HepG2 (cell line): ENCODE data around the gene MEI1. TPM values are rescaled to one million over a fixed set of nuclear protein-coding genes. Genes with fewer than 3 reads are reported as not detected.

ENCODE experiments used
- ATAC-seq: fragments of 200-7000 bp; cut with Tn5 transposase; 3 replicates; pipeline ENCODE4 v1.9.1; 2020; ENCODE audit warnings: mild to moderate bottlenecking, moderate library complexity
- BruUV-seq: library from RNA; stranded (reverse); fragments of 400-500 nt; replicated peaks from 2 replicates; lab custom pipeline; 2021; lab: Mats Ljungman, UMichigan
- CTCF ChIA-PET: fragments of 300-600 bp; formaldehyde crosslinking; extraction: SDS; loops from one replicate; lab custom pipeline; 2021; ENCODE audit warnings: low total read pairs, inconsistent platforms, low intra/inter-chr PET ratio; lab: Yijun Ruan, JAX
- POLR2A ChIA-PET: fragments of 350-600 bp; sonication (Branson Sonifier 250); formaldehyde crosslinking; loops from one replicate; lab custom pipeline; 2020; ENCODE audit warnings: antibody characterized with exemption, inconsistent platforms; lab: Yijun Ruan, JAX
- DNase-seq: peaks from one replicate; pipeline ENCODE4 v3.0.0-alpha.2; 2015; ENCODE audit warnings: low spot score
- FAIRE-seq: peaks from 3 replicates; lab custom pipeline; 2011; peaks lifted over from hg19 to GRCh38; lab: Jason Lieb, UNC
- H2AFZ ChIP-seq: one replicate; pipeline ENCODE4 v1.6.1; 2011; ENCODE audit warnings: low read length, inconsistent platforms
- H3K27ac ChIP-seq: fragments of 300-600 bp; 3 replicates; pipeline ENCODE4 v1.8.0; 2011; ENCODE audit warnings: mixed run types, mild to moderate bottlenecking, mixed read lengths, low read length, inconsistent platforms; ENCODE audit not compliant: insufficient read depth; ENCODE audit errors: extremely low read length
- H3K27me3 ChIP-seq, 2 experiments: fragments of 200-600 bp in 1 of 2; 2 replicates in 1 of 2; 3 replicates in 1 of 2; pipeline versions ENCODE4 v1.6.0 to v1.8.0; 2011; ENCODE audit warnings: low read length in 2 of 2, mild to moderate bottlenecking in 2 of 2, moderate library complexity in 2 of 2, inconsistent platforms in 1 of 2; ENCODE audit not compliant: insufficient read depth in 2 of 2, control insufficient read depth in 1 of 2
- H3K36me3 ChIP-seq, 2 experiments: fragments of 200-600 bp in 1 of 2; replicated peaks in 1 of 2; 2 replicates in 1 of 2; 3 replicates in 1 of 2; pipeline versions ENCODE4 v1.5.1 to v1.8.0; 2011; ENCODE audit warnings: low read length in 2 of 2, inconsistent platforms in 1 of 2; ENCODE audit not compliant: insufficient read depth in 2 of 2, control insufficient read depth in 1 of 2
- H3K4me1 ChIP-seq: 2 replicates; pipeline ENCODE4 v1.5.1; 2012; ENCODE audit warnings: low read length, inconsistent platforms; ENCODE audit not compliant: insufficient read depth
- H3K4me2 ChIP-seq: 2 replicates; pipeline ENCODE4 v1.6.0; 2011; ENCODE audit warnings: low read depth, low read length, inconsistent platforms
- H3K4me3 ChIP-seq, 3 experiments: fragments of 200-600 bp in 1 of 3; sonication (generic), shearing (Covaris generic) in 1 of 3; replicated peaks in 1 of 3; 2 replicates each; pipeline ENCODE4 v1.5.1; 2011 to 2016; ENCODE audit warnings: low read length in 3 of 3, inconsistent platforms in 2 of 3, low read depth in 2 of 3, mild to moderate bottlenecking in 2 of 3, control low read depth in 1 of 3, mixed read lengths in 1 of 3; ENCODE audit not compliant: insufficient read depth in 1 of 3
- H3K79me2 ChIP-seq: one replicate; pipeline ENCODE4 v1.6.1; 2011; ENCODE audit warnings: low read length, inconsistent platforms; ENCODE audit not compliant: insufficient read depth
- H3K9ac ChIP-seq: 2 replicates; pipeline ENCODE4 v1.6.0; 2011; ENCODE audit warnings: mild to moderate bottlenecking, low read depth, low read length, inconsistent platforms; ENCODE audit not compliant: insufficient read depth
- H3K9me3 ChIP-seq: 2 replicates; pipeline ENCODE4 v1.5.1; 2012; ENCODE audit warnings: mild to moderate bottlenecking, low read length
- H4K20me1 ChIP-seq: 2 replicates; pipeline ENCODE4 v1.6.0; 2011; ENCODE audit warnings: inconsistent platforms, mild to moderate bottlenecking, low read length, moderate library complexity; ENCODE audit not compliant: insufficient read depth
- DDIT3 ChIP-seq: sonication (generic); formaldehyde crosslinking; IDR thresholded peaks from 2 replicates; pipeline ENCODE4 v1.4.0; 2020; ENCODE audit warnings: mild to moderate bottlenecking, missing genetic modification reagents
- KAT7 ChIP-seq: IDR thresholded peaks from 2 replicates; pipeline ENCODE4 v1.6.1; 2018; ENCODE audit warnings: borderline replicate concordance, missing compliant biosample characterization
- RBM22 ChIP-seq: fragments of 200-400 bp; formaldehyde crosslinking; optimal IDR thresholded peaks from 2 replicates; pipeline ENCODE3; 2017; ENCODE audit warnings: mild to moderate bottlenecking, low read length, moderate library complexity
- ZNF350 ChIP-seq: sonication (generic); formaldehyde crosslinking; IDR thresholded peaks from 2 replicates; pipeline ENCODE4 v1.4.0; 2020; ENCODE audit warnings: mild to moderate bottlenecking, low read depth, missing genetic modification reagents, borderline replicate concordance
- ZNF563 ChIP-seq: sonication (generic); formaldehyde crosslinking; IDR thresholded peaks from 2 replicates; pipeline ENCODE4 v1.8.0; 2022; ENCODE audit warnings: mild to moderate bottlenecking, moderate library complexity, missing genetic modification reagents
- WGBS: methylation state at CpG from one replicate; pipeline ENCODE4 v1.1.6; 2017; ENCODE audit warnings: low lambda C conversion rate; 5-methylcytosine and 5-hydroxymethylcytosine counted together
- in situ Hi-C: cut with HindIII; loops from 2 replicates; pipeline ENCODE4 v1.10.0; 2017; ENCODE audit warnings: low pct_unique_long_range_greater_than_20kb; ENCODE audit not compliant: extremely low pct_ligation_motif_present
- intact Hi-C: fragments of 100-400 bp; cut with micrococcal nuclease; formaldehyde crosslinking; loops from one replicate; pipeline ENCODE4 v1.10.0; 2022; ENCODE audit not compliant: unreplicated experiment
- polyA plus RNA-seq, 8 experiments: library from polyadenylated mRNA; depleted of rRNA in 3 of 8; stranded (reverse) in 7 of 8; unstranded in 1 of 8; fragments of >200 nt; fragmentation: Illumina TruSeq in 4 of 8; extraction: Trizol in 4 of 8; gene quantifications; 2 replicates each; pipeline versions ENCODE4 v1.2.1 to v1.2.3, GENCODE V29; 2011 to 2016; ENCODE audit warnings: low read depth in 4 of 8, missing spikeins in 1 of 8, mixed read lengths in 1 of 8; ENCODE audit not compliant: insufficient read depth in 1 of 8
- total RNA-seq, 5 experiments: library from RNA; depleted of rRNA; stranded (reverse); fragments of >200 nt; fragmentation: Illumina TruSeq; extraction: Trizol; gene quantifications; 2 replicates each; pipeline ENCODE4 v1.2.3, GENCODE V29; 2016; ENCODE audit warnings: low read depth in 1 of 5
- TF ChIP-seq, protein P1 (sequence below): sonication (generic); formaldehyde crosslinking; IDR thresholded peaks from 2 replicates; pipeline ENCODE4 v1.5.1; 2020; ENCODE audit warnings: mild to moderate bottlenecking, missing genetic modification reagents, moderate library complexity
- TF ChIP-seq, protein P2 (sequence below): sonication (generic); formaldehyde crosslinking; IDR thresholded peaks from 2 replicates; pipeline ENCODE4 v1.4.0; 2020; ENCODE audit warnings: missing genetic modification reagents

Gene MEI1
- total and polyA plus RNA-seq, 2 of the 13 experiments (the other 11 are each of a cell fraction or from before 2014, with no cell fraction given): 0.75 to 1.9 TPM

DNA sequence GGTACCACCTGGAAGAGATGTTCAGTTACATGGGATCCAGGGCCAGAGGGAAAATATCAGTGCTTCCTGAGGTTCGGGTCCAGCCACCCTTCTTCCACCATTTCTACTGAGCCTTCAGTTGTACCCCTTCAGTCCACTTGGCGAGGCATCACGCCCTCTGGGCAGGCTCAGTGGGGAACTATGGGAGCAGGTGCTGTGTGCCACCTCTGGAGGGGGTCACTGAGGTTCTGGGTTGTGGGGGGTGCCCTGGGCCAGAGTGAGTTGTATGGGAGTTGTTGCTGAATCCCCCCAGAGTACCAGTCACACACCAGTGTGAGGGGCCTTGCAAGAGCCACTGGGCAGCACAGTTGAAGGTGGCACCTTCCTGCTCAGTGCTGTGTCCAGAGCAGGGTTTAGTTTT is 130.9 kb downstream of the MEI1 start (continued):
- TF ChIP-seq, protein P1, sequence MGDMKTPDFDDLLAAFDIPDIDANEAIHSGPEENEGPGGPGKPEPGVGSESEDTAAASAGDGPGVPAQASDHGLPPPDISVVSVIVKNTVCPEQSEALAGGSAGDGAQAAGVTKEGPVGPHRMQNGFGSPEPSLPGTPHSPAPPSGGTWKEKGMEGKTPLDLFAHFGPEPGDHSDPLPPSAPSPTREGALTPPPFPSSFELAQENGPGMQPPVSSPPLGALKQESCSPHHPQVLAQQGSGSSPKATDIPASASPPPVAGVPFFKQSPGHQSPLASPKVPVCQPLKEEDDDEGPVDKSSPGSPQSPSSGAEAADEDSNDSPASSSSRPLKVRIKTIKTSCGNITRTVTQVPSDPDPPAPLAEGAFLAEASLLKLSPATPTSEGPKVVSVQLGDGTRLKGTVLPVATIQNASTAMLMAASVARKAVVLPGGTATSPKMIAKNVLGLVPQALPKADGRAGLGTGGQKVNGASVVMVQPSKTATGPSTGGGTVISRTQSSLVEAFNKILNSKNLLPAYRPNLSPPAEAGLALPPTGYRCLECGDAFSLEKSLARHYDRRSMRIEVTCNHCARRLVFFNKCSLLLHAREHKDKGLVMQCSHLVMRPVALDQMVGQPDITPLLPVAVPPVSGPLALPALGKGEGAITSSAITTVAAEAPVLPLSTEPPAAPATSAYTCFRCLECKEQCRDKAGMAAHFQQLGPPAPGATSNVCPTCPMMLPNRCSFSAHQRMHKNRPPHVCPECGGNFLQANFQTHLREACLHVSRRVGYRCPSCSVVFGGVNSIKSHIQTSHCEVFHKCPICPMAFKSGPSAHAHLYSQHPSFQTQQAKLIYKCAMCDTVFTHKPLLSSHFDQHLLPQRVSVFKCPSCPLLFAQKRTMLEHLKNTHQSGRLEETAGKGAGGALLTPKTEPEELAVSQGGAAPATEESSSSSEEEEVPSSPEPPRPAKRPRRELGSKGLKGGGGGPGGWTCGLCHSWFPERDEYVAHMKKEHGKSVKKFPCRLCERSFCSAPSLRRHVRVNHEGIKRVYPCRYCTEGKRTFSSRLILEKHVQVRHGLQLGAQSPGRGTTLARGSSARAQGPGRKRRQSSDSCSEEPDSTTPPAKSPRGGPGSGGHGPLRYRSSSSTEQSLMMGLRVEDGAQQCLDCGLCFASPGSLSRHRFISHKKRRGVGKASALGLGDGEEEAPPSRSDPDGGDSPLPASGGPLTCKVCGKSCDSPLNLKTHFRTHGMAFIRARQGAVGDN (CRISPR knock-in tag): peak; percentile 41
- TF ChIP-seq RBM22 (peak; percentile 34), DDIT3 (CRISPR knock-in tag) (no peak)
- TF ChIP-seq, protein P2, sequence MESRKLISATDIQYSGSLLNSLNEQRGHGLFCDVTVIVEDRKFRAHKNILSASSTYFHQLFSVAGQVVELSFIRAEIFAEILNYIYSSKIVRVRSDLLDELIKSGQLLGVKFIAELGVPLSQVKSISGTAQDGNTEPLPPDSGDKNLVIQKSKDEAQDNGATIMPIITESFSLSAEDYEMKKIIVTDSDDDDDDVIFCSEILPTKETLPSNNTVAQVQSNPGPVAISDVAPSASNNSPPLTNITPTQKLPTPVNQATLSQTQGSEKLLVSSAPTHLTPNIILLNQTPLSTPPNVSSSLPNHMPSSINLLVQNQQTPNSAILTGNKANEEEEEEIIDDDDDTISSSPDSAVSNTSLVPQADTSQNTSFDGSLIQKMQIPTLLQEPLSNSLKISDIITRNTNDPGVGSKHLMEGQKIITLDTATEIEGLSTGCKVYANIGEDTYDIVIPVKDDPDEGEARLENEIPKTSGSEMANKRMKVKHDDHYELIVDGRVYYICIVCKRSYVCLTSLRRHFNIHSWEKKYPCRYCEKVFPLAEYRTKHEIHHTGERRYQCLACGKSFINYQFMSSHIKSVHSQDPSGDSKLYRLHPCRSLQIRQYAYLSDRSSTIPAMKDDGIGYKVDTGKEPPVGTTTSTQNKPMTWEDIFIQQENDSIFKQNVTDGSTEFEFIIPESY (CRISPR knock-in tag): peak; percentile 28; the same call in 1 of the 2 replicates

DNA sequence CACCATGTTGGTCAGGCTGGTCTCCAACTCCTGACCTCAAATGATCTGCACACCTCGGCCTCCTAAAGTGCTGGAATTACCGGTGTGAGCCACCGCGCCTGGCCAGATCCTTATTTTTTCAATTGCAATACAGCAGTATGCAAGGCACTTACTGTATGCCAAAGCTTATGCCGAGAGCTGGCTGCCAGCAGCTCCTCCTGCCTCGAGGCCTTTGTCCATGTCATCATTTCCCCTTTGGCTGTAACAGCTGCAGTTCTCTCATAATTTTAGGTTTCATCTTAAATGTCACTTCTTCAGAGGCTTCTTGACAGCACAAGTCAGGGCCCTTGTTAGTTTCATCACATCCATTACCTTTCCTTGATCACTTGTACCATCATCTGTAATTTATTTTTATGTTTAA is 132.1 kb downstream of the MEI1 start:
- no peak for ATAC-seq
- ChIA-PET POLR2A (interaction anchor here (0.6 to 4.0 kb wide), 3 partner anchors 11 to 31 kb away, joined by 3 to 45 read pairs (median 24); partner anchors contain the start of gene CCDC134), CTCF (no interaction called here)
- intact Hi-C loops: no loop called here
- Histone ChIP-seq H2AFZ (no peak overlapping the region), H3K79me2 (peaks cover 34% of the 10 kb centered on the region), H3K4me1 (peaks cover 44% of the 10 kb centered on the region), H3K27me3 (no peaks in the 10 kb centered on the region; a peak in 1 of 5 replicates), H4K20me1 (peaks cover 4% of the 10 kb centered on the region; the same call in 1 of the 2 replicates), H3K4me2 (no peak overlapping the region), H3K36me3 (peaks cover 1 to 10% of the 10 kb centered on the region in 2 experiments; a peak in 4 of 5 replicates), H3K9me3 (no peaks in the 10 kb centered on the region), H3K4me3 (no peak overlapping the region), H3K9ac (no peak overlapping the region), H3K27ac (peak overlapping the region; percentile 96)
- no peak for TF ChIP-seq KAT7 (CRISPR knock-in tag)
- no peak for TF ChIP-seq ZNF563 (CRISPR knock-in tag)
- TF ChIP-seq ZNF350 (CRISPR knock-in tag): 0 out of 2 replicates have a peak, but pooled peaks have one; percentile 24
- in situ Hi-C loops: no loop called here
- 95% methylated on average over 6 of the region's 6 CpGs for WGBS
- FAIRE-seq: no peak
- DNase-seq: no peak
- BruUV-seq: no TSS peak
